ENCODE measurements around the gene ANGPTL4. TPM values are rescaled to one million over a fixed set of nuclear protein-coding genes. Genes with fewer than 3 reads are reported as not detected.

ANGPTL4 gene
- total and polyA plus RNA-seq, 9 of the 15 experiments (the other 6 are each of a cell fraction or from before 2014, with no cell fraction given), result 0.05 to 0.77 (median 0.22) TPM; not detected in 4

DNA sequence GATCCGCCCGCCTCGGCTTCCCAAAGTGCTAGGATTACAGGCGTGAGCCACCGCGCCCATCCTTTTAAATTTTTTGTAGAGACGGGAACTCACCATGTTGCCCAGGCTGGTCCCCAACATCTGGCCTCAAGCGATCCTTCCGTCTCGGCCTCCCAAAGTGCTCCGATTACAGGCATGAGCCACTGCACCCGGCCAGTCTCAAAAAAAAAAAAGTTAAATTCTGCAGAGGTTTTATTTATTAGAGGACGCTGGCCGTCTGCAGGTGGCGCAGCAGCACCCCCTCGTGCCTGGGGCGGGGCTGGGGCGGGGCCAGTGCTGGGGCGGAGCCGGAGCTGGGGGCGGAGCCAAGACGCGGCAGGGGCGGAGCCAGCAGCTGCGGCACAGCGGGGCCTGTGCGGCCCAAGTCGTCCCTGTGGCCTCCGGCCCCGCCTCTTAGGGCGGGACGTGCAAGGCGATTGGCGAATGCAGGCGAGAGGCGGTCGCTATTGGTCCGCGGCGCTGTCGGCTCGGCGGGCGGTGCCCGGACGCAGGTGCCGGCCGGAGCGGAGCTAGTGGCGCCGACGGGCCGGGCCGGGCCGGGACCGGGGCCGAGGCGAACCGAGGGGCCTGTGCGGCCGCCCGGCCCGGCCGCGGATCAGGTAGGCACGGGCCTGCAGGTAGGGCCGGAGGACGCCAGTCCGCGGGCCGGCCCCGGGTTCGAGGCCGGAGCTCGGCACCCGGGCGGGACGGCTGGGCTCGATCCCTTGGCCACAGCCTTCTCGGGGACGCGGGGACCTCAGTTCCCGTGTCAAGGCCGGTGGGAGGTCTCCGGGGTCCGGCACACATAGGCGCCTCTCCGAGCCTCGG lies 49.1 kb downstream of the ANGPTL4 start, which contains the start of gene MARCHF2 (continued):
- TF ChIP-seq, protein P1, sequence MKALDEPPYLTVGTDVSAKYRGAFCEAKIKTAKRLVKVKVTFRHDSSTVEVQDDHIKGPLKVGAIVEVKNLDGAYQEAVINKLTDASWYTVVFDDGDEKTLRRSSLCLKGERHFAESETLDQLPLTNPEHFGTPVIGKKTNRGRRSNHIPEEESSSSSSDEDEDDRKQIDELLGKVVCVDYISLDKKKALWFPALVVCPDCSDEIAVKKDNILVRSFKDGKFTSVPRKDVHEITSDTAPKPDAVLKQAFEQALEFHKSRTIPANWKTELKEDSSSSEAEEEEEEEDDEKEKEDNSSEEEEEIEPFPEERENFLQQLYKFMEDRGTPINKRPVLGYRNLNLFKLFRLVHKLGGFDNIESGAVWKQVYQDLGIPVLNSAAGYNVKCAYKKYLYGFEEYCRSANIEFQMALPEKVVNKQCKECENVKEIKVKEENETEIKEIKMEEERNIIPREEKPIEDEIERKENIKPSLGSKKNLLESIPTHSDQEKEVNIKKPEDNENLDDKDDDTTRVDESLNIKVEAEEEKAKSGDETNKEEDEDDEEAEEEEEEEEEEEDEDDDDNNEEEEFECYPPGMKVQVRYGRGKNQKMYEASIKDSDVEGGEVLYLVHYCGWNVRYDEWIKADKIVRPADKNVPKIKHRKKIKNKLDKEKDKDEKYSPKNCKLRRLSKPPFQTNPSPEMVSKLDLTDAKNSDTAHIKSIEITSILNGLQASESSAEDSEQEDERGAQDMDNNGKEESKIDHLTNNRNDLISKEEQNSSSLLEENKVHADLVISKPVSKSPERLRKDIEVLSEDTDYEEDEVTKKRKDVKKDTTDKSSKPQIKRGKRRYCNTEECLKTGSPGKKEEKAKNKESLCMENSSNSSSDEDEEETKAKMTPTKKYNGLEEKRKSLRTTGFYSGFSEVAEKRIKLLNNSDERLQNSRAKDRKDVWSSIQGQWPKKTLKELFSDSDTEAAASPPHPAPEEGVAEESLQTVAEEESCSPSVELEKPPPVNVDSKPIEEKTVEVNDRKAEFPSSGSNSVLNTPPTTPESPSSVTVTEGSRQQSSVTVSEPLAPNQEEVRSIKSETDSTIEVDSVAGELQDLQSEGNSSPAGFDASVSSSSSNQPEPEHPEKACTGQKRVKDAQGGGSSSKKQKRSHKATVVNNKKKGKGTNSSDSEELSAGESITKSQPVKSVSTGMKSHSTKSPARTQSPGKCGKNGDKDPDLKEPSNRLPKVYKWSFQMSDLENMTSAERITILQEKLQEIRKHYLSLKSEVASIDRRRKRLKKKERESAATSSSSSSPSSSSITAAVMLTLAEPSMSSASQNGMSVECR (CRISPR knock-in tag; IDR thresholded peaks at IDR 0.05), result no peak
- no peak for TF ChIP-seq FOXA1 (IDR thresholded peaks at IDR 0.05; ENCODE audit: borderline replicate concordance)
- no peak for TF ChIP-seq ZNF780A (CRISPR knock-in tag; IDR thresholded peaks at IDR 0.05)
- peak; percentile 78 for TF ChIP-seq NFYB (IDR thresholded peaks at IDR 0.05; ENCODE audit: extremely low read depth, insufficient read length)
- no peak for TF ChIP-seq SMARCB1 (IDR thresholded peaks at IDR 0.05; ENCODE audit: insufficient read length, low read depth)
- TF ChIP-seq, protein P2, sequence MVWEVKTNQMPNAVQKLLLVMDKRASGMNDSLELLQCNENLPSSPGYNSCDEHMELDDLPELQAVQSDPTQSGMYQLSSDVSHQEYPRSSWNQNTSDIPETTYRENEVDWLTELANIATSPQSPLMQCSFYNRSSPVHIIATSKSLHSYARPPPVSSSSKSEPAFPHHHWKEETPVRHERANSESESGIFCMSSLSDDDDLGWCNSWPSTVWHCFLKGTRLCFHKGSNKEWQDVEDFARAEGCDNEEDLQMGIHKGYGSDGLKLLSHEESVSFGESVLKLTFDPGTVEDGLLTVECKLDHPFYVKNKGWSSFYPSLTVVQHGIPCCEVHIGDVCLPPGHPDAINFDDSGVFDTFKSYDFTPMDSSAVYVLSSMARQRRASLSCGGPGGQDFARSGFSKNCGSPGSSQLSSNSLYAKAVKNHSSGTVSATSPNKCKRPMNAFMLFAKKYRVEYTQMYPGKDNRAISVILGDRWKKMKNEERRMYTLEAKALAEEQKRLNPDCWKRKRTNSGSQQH (CRISPR knock-in tag; IDR thresholded peaks at IDR 0.05), result no peak
- TF ChIP-seq NCOA1 (IDR thresholded peaks at IDR 0.05; ENCODE audit: low read depth), result no peak
- no peak for TF ChIP-seq ZC3H11A (IDR thresholded peaks at IDR 0.05; ENCODE audit: low read depth, low read length)
- TF ChIP-seq, protein P3, sequence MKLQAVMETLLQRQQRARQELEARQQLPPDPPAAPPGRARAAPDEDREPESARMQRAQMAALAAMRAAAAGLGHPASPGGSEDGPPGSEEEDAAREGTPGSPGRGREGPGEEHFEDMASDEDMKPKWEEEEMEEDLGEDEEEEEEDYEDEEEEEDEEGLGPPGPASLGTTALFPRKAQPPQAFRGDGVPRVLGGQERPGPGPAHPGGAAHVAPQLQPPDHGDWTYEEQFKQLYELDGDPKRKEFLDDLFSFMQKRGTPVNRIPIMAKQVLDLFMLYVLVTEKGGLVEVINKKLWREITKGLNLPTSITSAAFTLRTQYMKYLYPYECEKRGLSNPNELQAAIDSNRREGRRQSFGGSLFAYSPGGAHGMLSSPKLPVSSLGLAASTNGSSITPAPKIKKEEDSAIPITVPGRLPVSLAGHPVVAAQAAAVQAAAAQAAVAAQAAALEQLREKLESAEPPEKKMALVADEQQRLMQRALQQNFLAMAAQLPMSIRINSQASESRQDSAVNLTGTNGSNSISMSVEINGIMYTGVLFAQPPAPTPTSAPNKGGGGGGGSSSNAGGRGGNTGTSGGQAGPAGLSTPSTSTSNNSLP (IDR thresholded peaks at IDR 0.05; ENCODE audit: borderline replicate concordance, low read depth, low read length), result no peak
- no peak for TF ChIP-seq HMG20B (CRISPR knock-in tag; IDR thresholded peaks at IDR 0.05)
- no peak for TF ChIP-seq POLR3A (IDR thresholded peaks at IDR 0.05; ENCODE audit: borderline replicate concordance, extremely low read depth, insufficient read depth, insufficient read length)
- TF ChIP-seq, protein P4, sequence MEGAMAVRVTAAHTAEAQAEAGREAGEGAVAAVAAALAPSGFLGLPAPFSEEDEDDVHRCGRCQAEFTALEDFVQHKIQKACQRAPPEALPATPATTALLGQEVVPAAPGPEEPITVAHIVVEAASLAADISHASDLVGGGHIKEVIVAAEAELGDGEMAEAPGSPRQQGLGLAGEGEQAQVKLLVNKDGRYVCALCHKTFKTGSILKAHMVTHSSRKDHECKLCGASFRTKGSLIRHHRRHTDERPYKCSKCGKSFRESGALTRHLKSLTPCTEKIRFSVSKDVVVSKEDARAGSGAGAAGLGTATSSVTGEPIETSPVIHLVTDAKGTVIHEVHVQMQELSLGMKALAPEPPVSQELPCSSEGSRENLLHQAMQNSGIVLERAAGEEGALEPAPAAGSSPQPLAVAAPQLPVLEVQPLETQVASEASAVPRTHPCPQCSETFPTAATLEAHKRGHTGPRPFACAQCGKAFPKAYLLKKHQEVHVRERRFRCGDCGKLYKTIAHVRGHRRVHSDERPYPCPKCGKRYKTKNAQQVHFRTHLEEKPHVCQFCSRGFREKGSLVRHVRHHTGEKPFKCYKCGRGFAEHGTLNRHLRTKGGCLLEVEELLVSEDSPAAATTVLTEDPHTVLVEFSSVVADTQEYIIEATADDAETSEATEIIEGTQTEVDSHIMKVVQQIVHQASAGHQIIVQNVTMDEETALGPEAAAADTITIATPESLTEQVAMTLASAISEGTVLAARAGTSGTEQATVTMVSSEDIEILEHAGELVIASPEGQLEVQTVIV (CRISPR knock-in tag; IDR thresholded peaks at IDR 0.05; ENCODE audit: borderline replicate concordance), result no peak
- TF ChIP-seq CSDE1 (IDR thresholded peaks at IDR 0.05), result no peak
- TF ChIP-seq JUN (IDR thresholded peaks at IDR 0.05; ENCODE audit: borderline replicate concordance, low read depth, low read length), result 0 out of 2 replicates have a peak, but pooled peaks have one; percentile 22
- TF ChIP-seq JUN (CRISPR knock-in tag; IDR thresholded peaks at IDR 0.05; ENCODE audit: borderline replicate concordance), result no peak
- no peak for TF ChIP-seq HDAC2 (IDR thresholded peaks at IDR 0.05)
